SK-N-SH treated with all-trans-retinoic acid at 6 μM for 48 hours (cell line): ENCODE data around the gene TUBGCP3.

Source experiments
- ARNTL ChIP-seq: fragments of 450-650 bp; formaldehyde crosslinking; IDR thresholded peaks from 2 replicates; pipeline ENCODE4 v1.5.0; 2020; ENCODE audit warnings: low read depth, mild to moderate bottlenecking, moderate library complexity, borderline replicate concordance
- BACH2 ChIP-seq: fragments of 250-450 bp; sonication (Bioruptor Pico); IDR thresholded peaks from 2 replicates; pipeline ENCODE4 v1.9.0; 2021; ENCODE audit warnings: mild to moderate bottlenecking, borderline replicate concordance
- CREB5 ChIP-seq: fragments of 250-450 bp; sonication (Bioruptor Pico); IDR thresholded peaks from 2 replicates; pipeline ENCODE4 v1.5.1; 2020; ENCODE audit warnings: low read depth, mild to moderate bottlenecking, moderate library complexity
- CSRNP3 ChIP-seq: fragments of 250-450 bp; sonication (Bioruptor Pico); IDR thresholded peaks from 2 replicates; pipeline ENCODE4 v1.5.1; 2021; ENCODE audit warnings: mild to moderate bottlenecking, moderate library complexity
- ISL1 ChIP-seq: fragments of 250-450 bp; sonication (Bioruptor Pico); IDR thresholded peaks from 2 replicates; pipeline ENCODE4 v2.1.2; 2022; ENCODE audit warnings: mild to moderate bottlenecking, moderate library complexity
- OSR1 ChIP-seq: fragments of 250-450 bp; sonication (Bioruptor Pico); IDR thresholded peaks from 2 replicates; pipeline ENCODE4 v1.8.0; 2022; ENCODE audit warnings: moderate library complexity, mild to moderate bottlenecking, inconsistent platforms
- PATZ1 ChIP-seq: fragments of 250-450 bp; sonication (Bioruptor Pico); IDR thresholded peaks from 2 replicates; pipeline ENCODE4 v1.8.0; 2020; ENCODE audit warnings: mild to moderate bottlenecking, moderate library complexity, borderline replicate concordance
- POU6F1 ChIP-seq: fragments of 250-450 bp; sonication (Bioruptor Pico); IDR thresholded peaks from 2 replicates; pipeline ENCODE4 v1.8.0; 2021; ENCODE audit warnings: low read depth, mild to moderate bottlenecking, moderate library complexity, borderline replicate concordance
- RARB ChIP-seq: fragments of 250-450 bp; sonication (Bioruptor Pico); IDR thresholded peaks from 2 replicates; pipeline ENCODE4 v1.8.0; 2021; ENCODE audit warnings: mild to moderate bottlenecking, moderate library complexity
- SNAI2 ChIP-seq: fragments of 250-450 bp; sonication (Bioruptor Pico); IDR thresholded peaks from 2 replicates; pipeline ENCODE4 v1.5.0; 2020; ENCODE audit warnings: mild to moderate bottlenecking, moderate library complexity
- ZFP30 ChIP-seq: fragments of 450-650 bp; formaldehyde crosslinking; IDR thresholded peaks from 2 replicates; pipeline ENCODE4 v1.5.0; 2022; ENCODE audit warnings: mild to moderate bottlenecking, moderate library complexity
- ZNF565 ChIP-seq: fragments of 450-650 bp; formaldehyde crosslinking; conservative IDR thresholded peaks from 2 replicates; pipeline ENCODE4 v1.5.0; 2020; ENCODE audit warnings: low read depth, mild to moderate bottlenecking, moderate library complexity
- ZNF8 ChIP-seq: fragments of 450-650 bp; formaldehyde crosslinking; IDR thresholded peaks from 2 replicates; pipeline ENCODE4 v1.5.0; 2020; ENCODE audit warnings: mild to moderate bottlenecking, moderate library complexity

- TF ChIP-seq POU6F1 (CRISPR knock-in tag) (no peak), ISL1 (CRISPR knock-in tag) (no peak), CSRNP3 (CRISPR knock-in tag) (no peak), ZNF8 (CRISPR knock-in tag) (no peak), PATZ1 (CRISPR knock-in tag) (no peak), RARB (CRISPR knock-in tag) (no peak), ARNTL (CRISPR knock-in tag) (no peak), ZFP30 (no peak), SNAI2 (no peak), BACH2 (no peak), OSR1 (no peak), ZNF565 (CRISPR knock-in tag) (no peak), CREB5 (CRISPR knock-in tag) (no peak)
Observed at GRCh38 chr13:112602189-112602588, 14.2 kb upstream of the TUBGCP3 start.
